IPS DF 19.7 (cell line): ENCODE data around the gene PIK3C2B.
A peak's percentile ranks its signal among the peaks of the same experiment; 100 is the strongest.

Experiments
- DNase-seq: peaks from one replicate; pipeline ENCODE4 v3.0.0-alpha.2; 2013; ENCODE audit warnings: low read depth, low spot score

Gene PIK3C2B

GRCh38 chr1:204461331-204462228 lies 33.0 kb downstream of the PIK3C2B start:
- no peak for DNase-seq

- DNase-seq, result no peak
Measured at GRCh38 chr1:204460346-204460745, 34.3 kb downstream of the PIK3C2B start.

GRCh38 chr1:204459706-204460105 lies 34.9 kb downstream of the PIK3C2B start:
- DNase-seq, result no peak

- no peak for DNase-seq
Measured at GRCh38 chr1:204457666-204458065, 36.9 kb downstream of the PIK3C2B start.

DNA sequence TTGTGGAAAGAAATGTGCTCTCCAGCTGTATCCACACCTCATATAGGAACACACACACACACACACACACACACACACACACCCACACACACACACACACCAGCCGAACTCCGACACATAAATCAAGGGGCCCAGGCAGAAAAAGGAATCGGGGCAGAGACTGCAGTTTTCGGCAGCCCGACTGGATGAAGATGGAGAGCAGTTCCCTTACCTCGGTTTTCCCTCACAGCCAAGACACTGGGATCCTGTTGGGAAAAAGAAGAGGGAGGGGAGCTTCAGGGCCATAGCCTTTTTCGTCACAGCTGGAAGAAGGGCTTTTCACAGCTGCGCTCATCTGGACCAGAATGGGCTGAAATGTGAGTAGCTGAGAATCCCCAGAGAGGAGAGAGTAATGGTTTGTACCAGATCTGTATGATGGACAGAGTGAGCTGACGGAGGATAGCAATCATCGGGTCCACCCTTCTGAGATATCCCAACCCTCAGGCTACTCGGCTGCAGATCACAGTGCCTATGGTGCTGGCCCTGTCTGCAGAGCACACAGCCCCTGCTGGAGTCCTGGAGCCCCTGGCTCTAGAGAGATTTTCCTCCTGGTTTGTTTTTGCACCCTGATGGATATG lies 37.7 kb downstream of the PIK3C2B start:
- DNase-seq, result no peak

GRCh38 chr1:204455831-204456145 lies 38.8 kb downstream of the PIK3C2B start:
- no peak for DNase-seq

GRCh38 chr1:204455063-204455830 lies 39.4 kb downstream of the PIK3C2B start:
- DNase-seq, result peak; percentile 48

- DNase-seq, result no peak
Measured at GRCh38 chr1:204454476-204454875, 40.1 kb downstream of the PIK3C2B start.

GRCh38 chr1:204453141-204453772 lies 41.3 kb downstream of the PIK3C2B start:
- DNase-seq, result no peak

GRCh38 chr1:204451352-204452124 lies 43.1 kb downstream of the PIK3C2B start:
- DNase-seq, result no peak

- no peak for DNase-seq
Measured at GRCh38 chr1:204450461-204451257, 43.9 kb downstream of the PIK3C2B start.

DNA sequence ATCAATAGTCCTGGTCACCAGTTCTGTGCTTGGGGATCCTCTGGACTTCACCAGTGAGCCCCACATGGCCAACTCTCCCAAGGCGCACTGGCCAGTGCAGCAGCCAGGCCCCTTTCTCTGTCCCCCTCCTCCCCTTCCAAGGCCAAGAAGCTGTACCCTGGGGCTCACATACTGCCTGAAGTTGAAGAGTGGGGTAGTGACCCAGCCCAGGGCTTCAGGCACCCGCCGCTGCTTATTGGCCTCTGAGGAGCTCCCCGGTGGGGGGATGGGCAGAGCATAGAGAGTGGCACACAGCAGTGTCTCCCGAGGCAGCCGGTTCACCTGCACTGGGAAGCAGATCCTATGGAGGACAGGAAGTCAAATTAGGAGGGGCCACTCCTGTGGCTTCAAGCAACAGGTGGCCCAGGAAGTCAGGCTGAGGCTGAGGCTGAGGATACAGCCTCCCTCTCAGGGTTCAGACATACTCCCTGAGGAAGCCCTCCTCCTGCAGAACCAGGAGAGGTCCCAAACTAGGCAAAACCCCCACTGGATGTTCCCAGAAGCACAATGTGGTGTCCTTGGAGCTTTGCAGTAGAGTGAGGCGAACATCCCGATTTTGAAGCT lies 44.8 kb downstream of the PIK3C2B start:
- no peak for DNase-seq

DNA sequence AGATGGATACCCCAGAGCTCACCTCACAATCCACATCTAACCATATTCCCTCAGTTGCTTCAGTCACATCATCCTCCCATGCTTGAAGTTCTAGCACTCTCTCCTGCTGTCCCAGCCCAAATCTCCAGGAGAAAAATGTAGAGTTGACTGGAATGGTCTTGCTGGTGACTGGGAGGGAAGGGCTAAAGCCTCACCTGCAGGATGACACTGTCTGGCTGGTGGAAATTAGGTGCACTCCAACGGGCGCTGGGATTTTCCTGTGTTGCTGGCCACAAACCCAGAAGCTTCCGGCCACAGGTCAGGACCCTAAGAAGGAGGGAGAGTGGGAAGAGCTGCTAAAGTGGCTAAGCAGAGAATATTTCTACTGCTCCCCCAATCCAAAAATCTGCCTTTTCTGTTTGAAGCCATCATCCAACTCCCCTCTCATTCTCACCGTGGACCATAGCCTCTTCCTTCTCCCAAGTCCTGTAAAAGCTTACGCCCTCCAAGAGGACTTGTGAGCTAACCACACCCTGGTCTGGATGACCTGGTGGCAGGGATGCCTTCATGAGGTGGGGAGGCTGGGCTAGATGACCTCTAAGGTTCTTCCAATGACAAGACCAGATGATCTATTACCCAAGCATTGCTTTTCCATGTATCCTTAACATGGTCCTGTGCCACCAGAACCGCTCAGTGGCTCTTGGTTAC lies 45.5 kb downstream of the PIK3C2B start:
- DNase-seq, result no peak

GRCh38 chr1:204448344-204448964 lies 46.2 kb downstream of the PIK3C2B start:
- DNase-seq, result no peak

- no peak for DNase-seq
Measured at GRCh38 chr1:204447736-204448135, 46.9 kb downstream of the PIK3C2B start.

DNA sequence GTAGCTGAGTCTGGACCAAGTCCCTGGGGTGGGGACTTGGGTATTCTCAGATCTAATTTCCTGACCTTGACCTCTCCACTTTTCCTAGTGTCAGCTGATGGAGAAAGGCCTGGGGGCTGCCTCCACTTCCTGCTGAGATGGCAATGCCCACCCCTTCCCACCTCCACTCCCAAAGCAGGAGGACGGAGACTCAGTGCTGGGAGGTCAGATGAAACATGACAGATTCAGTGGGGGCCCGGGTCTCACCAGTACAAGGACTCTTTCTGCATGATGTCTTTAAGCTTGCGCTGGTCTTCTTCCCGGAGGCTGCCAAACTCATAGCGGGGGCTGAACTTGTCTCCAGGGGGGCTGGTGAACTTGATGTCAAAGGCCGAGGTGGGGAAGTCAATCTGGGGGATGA lies 47.4 kb downstream of the PIK3C2B start:
- DNase-seq, result no peak

DNA sequence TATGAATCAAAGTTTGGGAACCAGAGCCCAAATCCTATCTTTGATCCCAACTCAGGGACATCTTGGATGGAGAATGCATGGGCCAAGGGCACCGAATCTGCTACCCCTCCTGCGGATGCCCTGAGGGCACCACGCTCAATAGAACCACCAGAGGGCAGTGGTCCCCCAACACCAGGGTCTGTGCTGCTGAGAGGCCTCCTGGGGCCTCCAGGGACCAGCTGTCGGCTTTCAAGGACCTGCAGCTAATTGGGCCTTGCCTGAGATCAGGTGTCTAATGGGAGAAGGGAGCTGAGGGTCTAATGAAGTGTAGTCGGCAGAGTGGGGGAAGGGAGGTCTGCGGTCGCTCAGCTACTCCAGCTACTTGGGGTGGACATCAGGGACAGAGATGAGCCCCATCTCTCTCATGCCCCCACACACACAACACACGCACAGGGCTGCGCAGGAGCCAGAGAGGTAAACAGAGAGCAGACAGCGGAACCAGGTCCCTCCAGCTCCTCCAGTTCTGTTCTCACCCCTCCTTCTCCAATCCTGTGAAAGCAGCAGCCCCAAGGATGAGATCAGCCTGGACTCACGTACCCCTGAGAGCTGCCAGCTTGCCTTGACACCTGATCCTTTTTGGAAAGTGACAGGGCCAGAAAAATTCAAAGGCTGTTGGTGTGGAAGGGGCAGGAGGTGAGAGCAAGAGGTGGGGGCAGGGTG lies 48.0 kb downstream of the PIK3C2B start:
- peak; percentile 79 for DNase-seq

- no peak for DNase-seq
Measured at GRCh38 chr1:204445860-204446412, 48.7 kb downstream of the PIK3C2B start.
